IMR-90 (cell line): ENCODE measurements around the gene GJC2.

Experiments used
- CEBPB ChIP-seq: IDR thresholded peaks from 2 replicates; pipeline ENCODE4 v1.6.1; 2012; ENCODE audit warnings: low read depth, low read length, improper control_type of control experiment
- CTCF ChIP-seq: conservative IDR thresholded peaks from 2 replicates; pipeline ENCODE4 v1.5.1; 2012; ENCODE audit warnings: mild to moderate bottlenecking, low read depth, low read length, improper control_type of control experiment
- FOS ChIP-seq: fragments of 150-350 bp; IDR thresholded peaks from 2 replicates; pipeline ENCODE4 v1.6.1; 2016; ENCODE audit warnings: low read depth, low read length
- MAFK ChIP-seq: IDR thresholded peaks from 2 replicates; pipeline ENCODE4 v1.6.1; 2012; ENCODE audit warnings: low read depth, low read length, improper control_type of control experiment
- MAZ ChIP-seq: IDR thresholded peaks from 2 replicates; pipeline ENCODE4 v1.6.1; 2012; ENCODE audit warnings: low read depth, mild to moderate bottlenecking, low read length, improper control_type of control experiment, moderate library complexity, borderline replicate concordance
- POLR2A ChIP-seq: IDR thresholded peaks from 2 replicates; pipeline ENCODE4 v1.6.1; 2012; ENCODE audit warnings: mild to moderate bottlenecking, low read depth, low read length
- RFX5 ChIP-seq: IDR thresholded peaks from 2 replicates; pipeline ENCODE4 v1.8.0; 2012; ENCODE audit warnings: low read depth, mild to moderate bottlenecking, low read length, moderate library complexity
- SMC3 ChIP-seq: fragments of 150-350 bp; IDR thresholded peaks from 2 replicates; pipeline ENCODE4 v1.6.1; 2016; ENCODE audit warnings: low read depth, mild to moderate bottlenecking, antibody characterized with exemption, low read length, moderate library complexity

GRCh38 chr1:228105996-228106799, 43.5 kb upstream of the GJC2 start:
- no peak for TF ChIP-seq CTCF
- no peak for TF ChIP-seq POLR2A
- no peak for TF ChIP-seq FOS
- TF ChIP-seq SMC3, result no peak
- TF ChIP-seq MAFK, result no peak
- TF ChIP-seq CEBPB, result no peak
- TF ChIP-seq RFX5, result no peak
- no peak for TF ChIP-seq MAZ
